Measurements from ENCODE around the gene GLRA2.
"Not testable (repeated sequence)": the region's sequence is repeated elsewhere in the genome, so short reads cannot be mapped to it uniquely, and the experiment has no call there.

The GLRA2 gene

DNA sequence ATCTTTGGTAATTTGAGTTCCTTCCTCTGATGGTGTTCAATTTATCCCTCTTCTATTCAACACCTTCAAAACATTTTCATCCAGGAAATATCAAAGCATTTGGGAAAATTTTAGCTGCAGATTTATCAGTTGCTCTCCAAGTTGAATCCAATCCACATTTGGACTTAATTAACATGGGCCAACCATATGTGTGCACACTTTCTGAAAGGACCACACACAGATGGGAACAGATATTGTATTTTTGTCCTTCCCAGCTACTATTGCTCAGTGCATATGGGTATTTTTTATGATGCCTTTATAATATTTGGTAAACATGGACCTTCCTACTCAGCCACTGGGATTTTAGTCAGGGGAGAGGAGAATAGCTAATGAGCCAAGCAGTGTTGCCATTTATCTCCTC lies 65.2 kb downstream of the GLRA2 start:
- no peak for DNase-seq

DNA sequence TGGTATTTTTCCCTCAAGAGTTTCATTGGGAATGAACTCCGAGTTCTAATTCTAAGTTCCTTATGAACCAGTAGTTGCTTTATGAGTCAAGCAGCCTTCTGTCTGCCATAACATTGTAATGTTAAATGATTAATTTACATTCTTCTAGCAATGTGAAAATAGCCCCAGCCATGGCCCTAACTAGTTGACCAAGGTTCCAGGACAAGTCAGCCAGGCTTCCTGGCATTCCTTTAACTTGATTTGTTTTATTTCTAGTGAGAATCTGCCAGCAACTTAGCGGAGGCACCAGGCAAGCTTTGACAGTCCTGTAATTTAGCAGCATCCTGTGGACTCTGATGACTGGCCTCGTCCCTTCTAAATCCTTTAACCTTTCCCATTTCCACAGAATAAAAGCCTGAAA lies 69.0 kb downstream of the GLRA2 start:
- DNase-seq, result no peak

GRCh38 chrX:14607446-14607985 lies 78.2 kb downstream of the GLRA2 start:
- no peak for DNase-seq

- not testable (repeated sequence) for DNase-seq
Observed at GRCh38 chrX:14612450-14612849, 83.1 kb downstream of the GLRA2 start.

DNA sequence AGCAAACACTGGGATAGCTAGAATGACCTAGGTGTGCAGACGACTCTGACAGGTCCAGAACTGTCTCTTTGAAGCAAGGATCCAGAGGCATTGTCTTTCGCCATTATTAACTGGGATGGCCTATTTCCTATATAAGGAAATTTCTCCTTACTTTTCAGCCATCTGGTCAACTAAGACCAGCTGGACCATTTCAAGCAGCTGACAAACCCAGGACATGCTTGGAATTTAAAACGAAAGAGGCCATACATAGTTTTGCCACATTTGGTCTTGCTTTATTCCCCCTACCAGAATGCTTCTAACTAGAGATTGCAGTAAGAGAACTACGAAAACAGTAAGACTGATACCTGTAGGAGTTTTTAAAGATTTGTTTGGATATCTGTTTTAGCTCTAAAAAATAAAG lies 87.0 kb downstream of the GLRA2 start:
- no peak for DNase-seq

DNA sequence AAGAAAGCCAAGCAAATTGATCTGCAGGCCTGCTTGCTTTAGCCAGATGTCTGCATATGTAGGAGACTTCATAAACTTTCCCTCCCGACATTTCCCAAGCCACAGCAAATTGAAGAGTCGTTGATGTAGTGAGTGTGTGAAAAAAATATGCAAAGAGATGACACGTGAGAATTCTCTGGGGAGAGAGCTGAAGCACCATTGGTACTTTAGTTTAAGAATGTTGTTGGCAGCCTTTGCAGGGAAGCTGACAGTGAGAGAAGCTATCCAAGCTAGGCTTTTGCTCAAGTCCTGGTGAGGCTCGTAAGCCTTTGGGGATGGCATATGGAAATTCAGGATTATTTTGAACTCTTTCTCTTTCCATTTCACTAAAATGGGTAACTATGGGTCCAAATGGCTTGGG lies 87.5 kb downstream of the GLRA2 start:
- no peak for DNase-seq

DNA sequence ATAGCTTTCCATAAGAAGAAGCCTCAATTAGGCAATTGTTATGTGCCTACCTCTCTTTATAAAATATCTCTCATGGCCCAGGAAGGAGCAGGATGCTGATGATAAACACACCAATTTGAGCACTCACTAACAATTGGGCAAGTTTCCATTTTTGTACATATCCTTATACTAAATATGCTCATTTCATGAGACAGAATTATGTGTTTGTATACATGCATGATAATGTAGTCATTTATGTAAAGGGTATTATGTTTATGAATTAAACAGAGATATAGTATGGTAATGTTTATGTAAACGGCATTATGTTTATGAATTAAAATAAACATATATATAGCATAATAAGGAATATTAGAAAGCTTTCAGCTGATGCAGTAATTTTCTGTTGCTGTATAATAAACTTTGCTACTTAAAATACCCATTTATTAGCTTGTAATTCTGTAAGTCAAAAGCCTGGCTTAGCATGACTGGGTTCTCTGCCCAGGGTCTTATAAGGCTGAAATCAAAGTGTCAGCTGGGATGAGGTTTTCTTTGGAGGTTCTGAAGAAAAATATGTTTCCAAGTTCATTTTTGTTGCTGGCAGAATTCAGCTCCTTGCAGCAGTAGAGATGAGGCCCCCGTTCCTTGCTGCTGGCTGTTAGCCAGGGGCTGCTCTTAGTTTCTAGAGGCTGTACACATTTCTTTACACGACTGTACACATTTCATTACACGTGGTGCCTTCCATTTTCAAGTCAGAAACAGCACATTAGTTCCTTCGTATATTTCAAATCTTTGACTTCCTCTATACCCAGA lies 89.0 kb downstream of the GLRA2 start:
- DNase-seq, result no peak

DNA sequence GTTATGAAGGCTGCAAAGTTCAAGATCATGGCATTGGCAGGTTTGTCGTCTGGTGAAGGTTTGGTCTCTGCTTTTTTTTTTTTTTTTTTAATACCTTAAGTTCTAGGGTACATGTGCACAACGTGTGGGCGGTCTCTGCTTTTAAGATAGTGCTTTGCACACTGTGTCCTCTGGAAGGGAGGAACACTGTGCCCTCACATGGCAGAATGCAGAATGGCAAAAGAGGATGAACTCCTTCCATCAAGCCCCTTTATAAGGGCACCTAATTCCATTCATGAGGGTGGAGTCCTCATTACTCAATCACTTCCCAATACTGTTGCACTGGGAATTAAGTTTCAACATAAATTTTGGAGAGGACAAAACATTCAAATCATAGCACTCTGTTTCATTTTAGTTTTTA lies 101.4 kb downstream of the GLRA2 start:
- no peak for DNase-seq

- DNase-seq, result no peak
Observed at GRCh38 chrX:14641681-14642655, 112.6 kb downstream of the GLRA2 start.

DNA sequence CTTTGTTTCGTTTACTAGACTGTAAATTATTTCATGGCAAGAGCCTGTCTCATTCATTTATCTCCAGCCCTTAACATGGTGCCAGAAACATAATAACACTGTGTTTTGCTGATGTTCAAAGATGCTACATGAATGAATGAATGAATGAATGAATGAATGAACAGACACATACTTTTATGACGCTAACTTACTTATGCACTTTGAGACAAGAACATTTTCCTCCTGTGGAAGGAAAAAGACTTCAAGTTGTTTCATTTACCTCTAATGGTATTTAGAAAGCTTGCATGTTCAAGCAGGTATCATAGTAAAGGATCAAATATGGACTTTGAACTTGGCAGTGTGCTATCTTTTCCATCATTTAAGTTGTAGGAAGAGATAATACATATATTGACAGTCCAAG lies 131.6 kb downstream of the GLRA2 start:
- no peak for DNase-seq

DNA sequence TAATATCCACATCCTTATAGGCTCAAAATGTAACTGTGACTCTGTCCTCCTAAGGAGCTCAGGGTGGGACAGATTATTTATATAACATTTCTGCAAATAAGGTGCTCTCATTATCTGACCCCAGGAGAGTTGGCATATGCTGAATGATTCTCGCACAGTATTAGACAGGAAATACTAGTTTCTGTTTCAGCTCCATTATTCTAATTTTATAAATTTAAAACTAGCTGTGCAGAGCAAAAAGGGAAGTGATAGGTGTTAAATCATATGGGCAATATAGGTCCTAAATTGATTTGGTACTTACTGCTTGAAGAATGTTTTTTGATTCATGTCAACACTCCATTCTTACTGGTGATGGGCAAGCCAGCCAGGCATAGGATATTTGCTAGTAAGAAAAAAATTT lies 141.5 kb downstream of the GLRA2 start:
- DNase-seq, result no peak

DNA sequence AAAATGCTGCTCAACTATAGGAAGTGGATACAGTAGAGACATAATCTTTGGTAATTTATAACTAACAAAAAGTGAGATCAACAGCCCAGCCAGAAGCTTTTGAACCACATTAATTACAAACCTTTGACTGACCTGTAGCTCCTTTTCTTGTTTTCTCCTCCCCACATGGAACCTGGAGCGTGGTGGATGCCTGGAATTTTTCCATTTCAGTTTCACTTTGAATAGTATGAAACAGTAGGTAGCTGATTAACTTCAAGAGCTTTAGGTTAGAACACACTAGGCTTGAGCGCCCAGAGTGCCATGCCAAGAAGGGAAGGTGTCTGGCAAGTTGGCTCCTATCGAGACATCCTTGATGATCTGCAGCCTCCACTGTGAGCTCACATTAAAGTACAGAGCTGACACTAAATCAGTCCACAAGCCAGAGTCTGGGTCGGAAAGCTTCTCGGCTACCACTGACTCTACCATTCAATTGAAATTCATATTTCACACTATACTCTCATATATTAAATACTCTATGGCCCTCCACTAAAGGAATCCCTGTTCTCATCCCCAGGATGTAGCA lies 143.4 kb downstream of the GLRA2 start:
- no peak for DNase-seq

DNA sequence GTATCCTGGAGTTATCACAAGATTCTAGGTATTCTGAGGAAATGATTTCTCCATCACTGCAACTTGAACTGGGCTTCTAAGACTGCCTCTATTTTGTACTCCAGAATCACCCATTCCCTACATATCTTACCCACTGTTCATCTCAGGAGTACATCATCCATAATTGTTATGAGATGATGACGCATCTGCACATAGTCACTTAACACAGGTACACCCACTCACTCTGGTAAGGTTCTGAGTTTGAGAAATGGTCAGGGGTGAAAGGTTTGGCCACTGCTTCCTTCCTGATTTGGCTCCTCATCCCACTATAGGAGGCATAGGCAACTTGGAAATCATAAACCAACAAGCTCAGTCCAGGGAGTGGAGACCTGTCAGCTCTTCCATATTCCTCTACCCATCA lies 143.9 kb downstream of the GLRA2 start:
- DNase-seq, result no peak

DNA sequence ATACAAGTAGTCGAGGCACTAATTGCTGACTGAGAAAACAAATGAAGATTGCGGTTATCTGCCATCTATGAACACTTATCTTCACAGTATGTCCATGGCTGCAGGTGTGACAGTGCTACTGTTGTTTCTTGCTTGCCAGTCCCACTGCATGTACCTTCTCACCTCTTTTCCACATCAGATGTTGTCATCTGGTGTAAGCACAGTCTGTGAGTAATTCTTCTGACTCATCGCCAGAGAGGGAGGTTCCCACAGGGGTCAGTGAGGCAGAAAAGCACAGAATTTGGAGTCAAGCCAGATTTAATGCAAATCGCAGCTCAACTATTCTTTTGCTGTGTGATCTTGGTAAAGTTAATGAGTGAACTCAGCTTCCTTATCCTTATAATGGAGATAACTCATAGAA lies 144.4 kb downstream of the GLRA2 start:
- DNase-seq, result peak; percentile 0 to 8

DNA sequence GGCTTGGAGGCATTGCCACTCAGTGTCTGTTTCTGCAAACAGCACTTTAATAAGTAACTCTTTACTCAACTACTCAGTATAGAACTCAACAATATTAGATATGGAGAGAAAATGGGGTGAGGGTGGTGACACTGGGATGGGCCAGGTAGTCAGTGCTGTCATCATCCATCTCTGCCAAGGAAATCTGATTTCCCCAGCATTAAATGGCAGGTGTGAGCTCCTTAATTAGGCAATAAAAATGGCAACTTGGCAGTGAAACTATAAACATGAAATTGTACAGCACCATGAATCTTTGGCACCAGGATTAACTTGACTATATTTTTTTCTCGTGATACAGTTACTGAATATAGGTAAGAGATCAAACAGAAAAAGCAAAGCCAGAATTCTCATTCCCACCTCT lies 146.2 kb downstream of the GLRA2 start:
- DNase-seq, result no peak

- no peak for DNase-seq
Observed at GRCh38 chrX:14676431-14676830, 147.1 kb downstream of the GLRA2 start.

GRCh38 chrX:14688331-14688730 lies 159.0 kb downstream of the GLRA2 start:
- not testable (repeated sequence) for DNase-seq

GRCh38 chrX:14690553-14690952 lies 161.2 kb downstream of the GLRA2 start:
- DNase-seq, result no peak

DNA sequence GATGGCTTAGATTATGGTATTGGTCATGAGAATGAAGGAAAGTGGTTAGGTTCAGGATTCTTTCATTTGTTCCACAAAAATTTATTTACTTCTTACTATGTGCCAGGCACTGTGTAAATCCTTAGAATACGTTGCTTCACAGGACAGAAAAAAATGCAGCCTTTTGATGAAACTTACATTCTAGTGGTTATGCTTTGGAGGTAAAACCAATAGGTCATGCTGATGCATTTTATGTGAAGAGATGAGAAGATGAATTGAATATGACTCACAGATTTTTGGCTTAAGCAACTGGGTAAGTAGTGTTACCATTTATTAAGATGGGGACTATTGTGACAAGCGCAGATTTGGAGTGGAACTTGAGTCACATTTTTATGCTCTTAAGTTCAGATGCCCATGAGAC lies 165.3 kb downstream of the GLRA2 start:
- no peak for DNase-seq

DNA sequence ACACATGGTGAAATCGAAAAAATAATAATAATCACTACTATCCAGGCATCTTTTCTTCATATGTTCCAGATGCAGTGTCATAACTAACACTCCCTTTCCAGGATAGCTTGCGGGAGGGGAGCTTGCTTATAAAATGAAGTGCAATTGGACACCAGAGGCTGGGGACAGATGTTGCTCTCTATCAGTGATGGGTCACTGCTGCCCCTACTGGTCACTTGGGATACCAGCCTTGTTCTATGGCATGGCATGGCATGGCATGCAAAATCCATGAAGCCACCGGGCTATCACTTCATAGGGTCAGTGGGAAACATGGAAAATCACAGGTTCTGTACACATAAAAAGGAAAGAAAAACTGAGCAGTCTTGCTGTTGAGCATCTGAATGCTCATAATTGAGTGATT lies 168.1 kb downstream of the GLRA2 start:
- peak; percentile 25 to 46 for DNase-seq

- no peak for DNase-seq
Observed at GRCh38 chrX:14698790-14699189, 169.5 kb downstream of the GLRA2 start.

DNA sequence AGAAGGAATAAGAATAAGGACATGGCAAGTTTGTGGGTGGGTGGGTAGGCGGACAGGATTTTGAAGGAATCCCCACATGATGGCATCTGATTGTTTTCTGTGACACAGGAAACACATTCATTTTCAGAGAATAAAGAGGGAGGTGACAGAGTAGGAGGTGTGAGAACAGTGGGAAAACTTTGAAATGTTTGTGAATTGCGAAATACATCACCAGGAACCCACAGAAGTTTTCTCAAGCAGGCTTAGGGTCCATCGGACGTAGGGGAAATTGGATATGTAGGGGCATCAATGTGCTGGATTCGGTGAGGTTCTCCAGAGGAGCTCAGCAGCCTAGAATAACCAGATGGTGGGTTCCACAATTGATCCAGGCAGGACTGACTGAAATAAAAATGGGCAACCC lies 171.6 kb downstream of the GLRA2 start:
- no peak for DNase-seq

DNA sequence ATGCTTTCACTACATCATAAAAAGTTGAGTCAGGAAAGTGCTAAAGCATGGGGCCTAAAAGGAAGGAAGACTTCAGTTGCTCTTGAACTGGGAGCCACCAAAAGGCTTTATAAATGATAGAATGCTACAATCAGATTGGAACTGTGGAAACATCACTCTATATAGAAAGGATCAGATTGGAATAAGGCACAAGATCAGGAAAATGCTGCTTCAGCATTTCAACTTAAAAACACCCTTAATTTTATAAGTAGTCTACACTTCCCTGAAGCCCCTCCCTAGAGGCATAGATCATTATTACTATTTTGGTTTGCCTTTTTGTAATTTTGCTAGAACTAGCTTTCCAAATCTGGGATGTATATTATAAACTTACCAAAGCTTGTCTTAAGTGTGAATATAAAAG lies 172.8 kb downstream of the GLRA2 start:
- no peak for DNase-seq

Measured in activated CD4-positive, alpha-beta T cell treated with anti-CD3 and anti-CD28 coated beads, Interleukin-2, amount 50 U/mL, for 48 hours (primary cell).